Stimulated activated CD8-positive, alpha-beta memory T cell treated with anti-CD3 and anti-CD28 coated beads, Interleukin-2, amount 100 ng/mL, for 48 hours (primary cell): ENCODE results near the gene S100A7.
A peak's percentile ranks its signal among the peaks of the same experiment; 100 is the strongest.
"Not testable (repeated sequence)": the region's sequence is repeated elsewhere in the genome, so short reads cannot be mapped to it uniquely, and the experiment has no call there.

Experiments used
- DNase-seq, 2 donors: peaks; one replicate each; pipeline ENCODE4 v3.0.0-alpha.2; 2020; ENCODE audit warnings: low read depth in 2 of 2

The S100A7 gene

GRCh38 chr1:153476491-153477093, 16.1 kb upstream of the S100A7 start:
- no peak for DNase-seq

- no peak for DNase-seq
Observed at GRCh38 chr1:153475282-153475681, 14.8 kb upstream of the S100A7 start.

DNA sequence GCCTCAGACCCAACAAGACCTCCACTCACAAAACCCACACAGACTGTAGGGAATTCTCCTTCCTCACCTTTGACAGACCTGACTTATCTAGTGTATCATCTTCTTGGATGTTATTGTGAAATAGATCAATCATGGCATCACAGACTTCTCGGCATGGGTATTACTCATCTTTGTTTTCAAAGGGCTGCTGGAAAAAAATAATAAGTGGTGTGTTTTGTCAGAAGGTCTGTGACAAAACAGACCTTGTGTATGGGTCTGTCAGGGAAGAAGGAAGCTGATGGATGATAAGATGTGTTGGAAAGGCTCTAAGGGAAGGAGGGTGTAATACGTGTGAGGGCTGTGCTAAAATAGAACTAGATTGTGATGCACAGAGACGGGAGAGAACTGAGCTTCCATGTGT, 13.9 kb upstream of the S100A7 start:
- DNase-seq = no peak

GRCh38 chr1:153470707-153471106, 10.3 kb upstream of the S100A7 start:
- DNase-seq = no peak

DNA sequence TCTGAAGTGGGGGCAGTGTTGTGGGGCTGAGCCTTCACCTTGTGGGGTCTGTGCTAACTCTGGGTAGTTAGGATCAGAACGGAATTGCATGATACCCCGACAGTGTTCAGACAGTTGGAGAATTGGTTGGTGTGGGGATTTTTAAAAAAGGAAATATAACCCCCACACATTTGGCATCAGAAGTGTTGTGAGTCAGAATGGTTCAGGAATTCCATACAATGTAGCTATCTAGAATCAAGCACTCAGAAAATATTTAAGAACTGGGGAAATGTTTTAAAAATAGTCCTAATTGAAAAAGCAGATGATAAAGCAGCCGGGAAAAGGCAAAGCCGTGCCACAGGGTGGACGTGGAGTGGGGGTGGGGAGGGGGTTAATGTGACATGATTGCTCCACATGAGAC, 6.5 kb upstream of the S100A7 start:
- DNase-seq = no peak

DNA sequence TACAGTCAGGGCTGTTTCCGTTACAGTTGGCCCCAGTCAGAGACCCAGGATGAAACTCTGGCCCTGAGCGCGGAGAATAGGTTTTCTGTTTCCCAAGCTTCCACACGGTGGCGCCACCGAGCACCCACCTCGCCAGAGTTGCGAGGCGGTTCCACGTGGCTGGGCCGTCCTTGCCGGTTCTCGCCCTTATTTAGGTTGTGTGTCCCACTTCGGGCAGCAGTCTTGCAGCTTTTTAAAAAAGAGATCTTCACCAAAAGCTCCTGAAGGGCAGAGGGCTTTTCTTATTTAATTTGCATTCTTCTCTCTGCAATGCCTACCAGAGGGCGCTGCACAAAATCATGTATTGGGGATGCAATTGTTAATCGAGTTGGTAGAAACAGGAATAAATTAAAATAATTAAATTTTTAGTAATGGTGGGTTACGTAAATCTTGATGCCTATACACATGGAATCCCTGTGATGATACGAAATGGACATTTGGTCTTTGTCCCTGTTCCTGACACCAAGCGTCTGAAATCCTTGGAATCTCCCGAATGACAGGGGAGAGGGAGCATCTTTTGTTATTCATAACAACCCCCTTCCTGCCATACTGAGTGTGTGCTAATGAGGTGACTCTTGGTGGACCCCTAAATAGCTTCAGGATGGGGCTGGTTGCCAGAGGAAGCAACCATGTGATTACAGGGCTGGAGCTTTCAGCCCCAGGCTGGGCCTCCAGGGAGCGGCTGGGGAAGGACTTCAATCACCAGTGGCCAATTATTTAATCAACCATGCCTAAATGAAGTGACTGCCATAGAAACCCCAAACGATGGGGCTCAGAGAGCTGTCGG, 5.6 kb upstream of the S100A7 start:
- DNase-seq = peak; percentile 43 to 56

GRCh38 chr1:153462741-153463140, 2.3 kb upstream of the S100A7 start:
- DNase-seq = not testable (repeated sequence)

GRCh38 chr1:153459655-153460054, 796 bp downstream of the S100A7 start:
- DNase-seq = no peak

- no peak for DNase-seq
Observed at GRCh38 chr1:153456396-153456795, 4.1 kb downstream of the S100A7 start.

DNA sequence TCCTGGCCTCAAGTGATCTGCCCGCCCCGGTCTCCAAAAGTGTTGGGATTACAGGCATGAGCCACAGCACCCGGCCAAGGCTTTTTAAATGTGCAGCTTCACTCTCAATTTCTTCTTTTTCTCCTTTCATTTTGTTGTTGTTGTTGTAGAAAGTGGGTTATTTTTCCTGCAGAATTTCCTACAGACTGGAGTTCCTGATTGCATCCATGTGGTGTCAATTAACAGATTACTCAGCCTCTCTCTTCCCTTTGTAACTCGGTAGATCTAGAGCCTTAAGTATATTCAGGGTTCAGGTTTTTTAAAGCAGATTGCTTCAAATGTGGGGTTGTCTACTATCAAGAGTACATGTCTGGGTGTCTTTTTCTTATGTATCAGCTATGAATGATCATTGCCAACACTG, 11.6 kb downstream of the S100A7 start:
- DNase-seq = not testable (repeated sequence)

DNA sequence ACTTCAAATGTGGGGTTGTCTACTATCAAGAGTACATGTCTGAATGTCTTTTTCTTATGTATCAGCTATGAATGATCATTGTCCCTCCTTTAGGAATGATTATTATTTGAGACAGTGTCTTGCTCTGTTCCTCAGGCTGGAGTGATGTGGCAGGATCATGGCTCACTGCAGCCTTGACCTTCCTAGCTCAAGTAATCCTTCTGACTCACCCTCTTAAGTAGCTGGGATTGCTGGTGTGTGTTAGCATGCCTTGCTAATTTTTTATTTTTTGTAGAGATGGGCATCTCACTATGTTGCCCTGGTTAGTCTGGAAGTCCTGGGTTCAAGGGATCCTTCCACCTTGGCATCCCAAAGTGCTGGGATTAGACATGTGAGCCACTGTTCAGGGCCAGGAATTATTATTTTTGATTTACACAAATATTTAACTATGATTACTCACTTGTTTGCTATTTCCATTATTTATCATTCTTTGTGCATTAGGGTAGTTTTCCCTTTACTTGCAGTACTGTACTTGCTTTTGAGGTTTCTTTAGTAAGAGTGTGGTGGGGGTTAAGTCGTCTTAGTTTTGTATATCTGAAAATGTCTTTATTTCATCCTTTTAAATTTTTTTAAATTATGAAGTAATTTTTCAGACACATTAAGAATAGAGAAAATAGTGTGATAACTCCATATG, 12.8 kb downstream of the S100A7 start:
- no peak for DNase-seq

DNA sequence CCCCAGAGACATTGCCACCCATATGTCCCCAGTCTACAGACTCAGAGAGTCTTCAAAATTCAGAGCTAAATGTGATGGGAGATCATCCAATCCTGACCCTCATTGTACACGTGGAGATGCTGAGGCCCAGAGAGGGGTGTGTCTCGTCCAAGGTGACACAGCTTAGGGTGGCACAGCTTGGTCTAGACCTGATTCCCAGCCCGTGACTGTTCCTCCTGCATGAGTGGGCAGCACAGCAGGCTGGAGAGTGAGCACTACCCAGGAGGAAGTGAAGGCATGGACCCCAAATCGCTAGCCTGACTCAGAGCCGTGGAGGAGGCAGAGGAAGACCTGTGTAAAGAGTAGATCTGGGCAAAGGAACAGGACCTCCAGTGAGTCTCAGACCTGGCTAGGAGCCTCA, 16.4 kb downstream of the S100A7 start:
- DNase-seq = no peak

DNA sequence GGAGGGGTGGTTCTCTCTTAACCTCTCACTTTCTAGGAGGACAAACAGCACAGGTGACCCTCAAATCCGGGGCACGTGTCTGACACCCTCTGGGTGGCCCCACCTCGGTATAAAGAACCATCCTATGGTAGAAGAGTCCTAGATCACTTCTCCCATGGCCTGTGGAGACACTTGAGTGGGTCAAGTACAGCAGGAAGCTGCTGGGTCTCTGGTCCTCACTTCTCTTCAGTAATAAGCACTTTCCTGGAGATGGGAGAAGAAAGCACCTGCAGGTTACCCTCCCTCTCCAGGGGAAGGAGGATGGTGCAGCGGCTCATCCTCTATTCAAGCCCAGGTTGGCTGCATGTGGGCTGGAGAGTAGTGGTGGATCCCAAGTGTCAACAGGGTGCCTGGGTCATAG, 17.0 kb downstream of the S100A7 start:
- DNase-seq = no peak

DNA sequence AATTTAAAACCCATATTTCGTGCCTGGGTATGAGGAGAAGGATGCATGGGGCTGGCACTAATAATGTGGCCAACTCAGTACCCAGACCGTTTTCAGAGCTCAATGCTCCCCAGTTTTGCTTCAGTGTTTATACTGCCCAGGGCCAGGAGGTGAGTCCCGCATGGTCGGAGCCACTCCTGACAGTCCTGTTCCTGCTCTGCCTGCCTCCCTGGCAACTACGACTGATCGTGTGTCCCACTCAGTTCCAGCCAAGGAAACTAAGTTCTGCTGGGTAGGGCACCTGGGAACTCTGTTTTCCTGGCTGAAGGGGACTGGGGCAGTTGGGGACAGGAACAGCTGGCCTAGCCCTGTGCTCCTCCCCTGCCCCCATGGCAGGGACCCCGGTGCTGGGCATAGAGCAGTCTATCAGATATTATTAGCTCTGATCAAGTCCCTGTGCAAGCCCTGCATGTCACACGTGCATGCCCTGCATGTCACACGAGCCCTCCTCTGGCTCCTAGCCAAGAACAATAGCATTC, 19.2 kb downstream of the S100A7 start:
- no peak for DNase-seq

DNA sequence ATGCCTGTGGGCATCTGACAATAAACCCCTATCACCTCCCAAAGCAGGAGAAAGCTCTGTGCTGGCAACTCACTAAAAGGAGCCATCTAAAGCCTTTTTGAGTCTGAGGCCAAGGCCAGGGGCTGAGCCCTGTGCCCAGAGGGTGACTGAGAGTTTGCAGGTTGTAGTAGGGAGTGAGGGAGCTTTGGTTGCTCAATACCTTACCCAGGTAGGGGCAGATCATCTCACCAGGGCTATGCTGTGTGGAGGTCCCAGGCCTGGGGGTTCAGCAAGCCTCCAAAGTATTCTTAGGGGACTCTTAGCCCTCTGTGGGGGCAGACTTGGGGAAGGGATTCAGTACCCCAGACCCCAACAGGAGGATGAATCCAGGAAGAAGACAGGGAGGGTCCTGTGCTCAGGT, 21.2 kb downstream of the S100A7 start:
- DNase-seq = no peak

GRCh38 chr1:153438599-153438998, 21.9 kb downstream of the S100A7 start:
- DNase-seq = no peak

- no peak for DNase-seq
Observed at GRCh38 chr1:153437236-153437635, 23.2 kb downstream of the S100A7 start.

- no peak for DNase-seq
Observed at GRCh38 chr1:153434746-153435455, 25.6 kb downstream of the S100A7 start.

DNA sequence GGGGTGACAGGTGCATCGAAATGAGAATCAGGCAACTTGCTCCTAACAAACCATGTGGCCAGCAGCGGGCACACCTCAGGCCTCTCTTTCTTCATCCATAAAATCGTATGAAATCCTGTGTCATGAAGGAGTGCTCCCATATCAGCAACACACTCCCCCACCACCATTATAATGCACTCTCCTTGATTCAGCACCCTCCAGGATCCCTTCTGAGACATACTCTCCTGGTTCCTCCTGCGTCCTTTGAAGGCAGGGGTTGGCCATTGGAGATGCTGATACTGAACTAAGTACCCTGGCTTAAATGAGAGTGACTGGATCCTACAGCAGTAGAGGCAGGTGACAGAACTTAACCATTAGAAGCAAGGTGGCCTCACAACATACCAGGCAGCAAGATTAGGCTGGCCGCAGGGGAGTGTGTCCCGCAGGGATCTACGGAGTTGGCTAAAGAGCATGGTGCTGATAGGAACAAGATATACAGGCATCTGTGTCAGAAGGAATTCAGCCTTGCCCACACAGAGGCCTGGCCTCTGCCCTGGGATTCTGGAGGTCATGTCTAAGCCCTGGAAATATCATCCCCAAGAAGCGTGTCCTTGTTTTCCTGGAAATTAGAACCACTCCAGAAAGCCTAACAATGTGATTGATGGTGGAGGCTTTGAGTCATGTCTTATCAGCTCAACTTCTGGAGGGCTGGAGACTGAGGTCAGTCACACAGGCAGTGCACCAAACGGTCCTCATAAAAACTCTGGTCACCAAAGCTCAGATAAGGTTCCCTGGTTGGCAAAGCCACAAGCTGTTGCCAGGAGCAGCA, 27.4 kb downstream of the S100A7 start:
- DNase-seq = no peak

DNA sequence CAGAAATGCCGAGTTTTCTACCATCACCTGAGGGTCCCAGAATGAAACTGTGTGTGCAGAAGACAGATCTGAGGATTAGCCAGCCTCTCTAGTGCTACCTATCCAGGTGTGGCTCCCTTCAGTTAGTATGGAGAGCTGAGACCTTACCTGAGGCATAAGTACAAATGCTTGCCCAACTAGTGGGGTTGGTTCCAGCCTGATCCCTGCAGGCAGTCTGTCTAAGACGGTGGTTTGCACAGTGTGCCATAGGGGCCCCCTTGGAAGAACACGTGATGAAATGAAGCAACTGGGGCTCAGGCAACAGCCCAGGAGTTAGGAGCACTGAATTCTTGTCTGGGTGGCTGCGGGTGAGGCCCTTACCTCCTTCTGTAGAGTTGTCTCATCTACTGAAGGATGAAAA, 28.5 kb downstream of the S100A7 start:
- DNase-seq = no peak

- no peak for DNase-seq
Observed at GRCh38 chr1:153431427-153431826, 29.0 kb downstream of the S100A7 start.
